CD14-positive monocyte (primary cell): ENCODE data around the gene WDR19. TPM values are rescaled to one million over a fixed set of nuclear protein-coding genes. Genes with fewer than 3 reads are reported as not detected.

Experiments used
- DNase-seq, 3 donors: peaks; one replicate each; pipeline ENCODE4 v3.0.0-alpha.2; 2011 to 2022
- H2AFZ ChIP-seq: 2 replicates; pipeline ENCODE4 v1.6.0; 2012; ENCODE audit warnings: mild to moderate bottlenecking, low read depth, low read length, inconsistent platforms; ENCODE audit not compliant: insufficient read depth, poor library complexity, severe bottlenecking
- H3K27ac ChIP-seq, 2 donors: 1 replicate in 1 of 2; 2 replicates in 1 of 2; pipeline ENCODE4 v1.5.1; 2012 to 2013; ENCODE audit warnings: low read length in 2 of 2, control low read depth in 1 of 2, inconsistent platforms in 1 of 2, low read depth in 1 of 2, mild to moderate bottlenecking in 1 of 2
- H3K27me3 ChIP-seq, 2 donors: one replicate each; pipeline versions ENCODE4 v1.6.0 to v1.6.1; 2011 to 2013; ENCODE audit warnings: low read length in 2 of 2; ENCODE audit not compliant: control insufficient read depth in 2 of 2, insufficient read depth in 2 of 2
- H3K36me3 ChIP-seq, 2 donors: replicated peaks in 1 of 2; 1 replicate in 1 of 2; 2 replicates in 1 of 2; pipeline versions ENCODE4 v1.5.1 to v1.6.1; 2012 to 2013; ENCODE audit warnings: low read length in 2 of 2, control low read depth in 1 of 2, inconsistent platforms in 1 of 2, mild to moderate bottlenecking in 1 of 2; ENCODE audit not compliant: insufficient read depth in 2 of 2, control insufficient read depth in 1 of 2
- H3K4me1 ChIP-seq, 2 donors: 1 replicate in 1 of 2; 2 replicates in 1 of 2; pipeline versions ENCODE4 v1.5.1 to v1.6.1; 2012 to 2013; ENCODE audit warnings: low read length in 2 of 2, control low read depth in 1 of 2, inconsistent platforms in 1 of 2, mild to moderate bottlenecking in 1 of 2, moderate library complexity in 1 of 2; ENCODE audit not compliant: insufficient read depth in 2 of 2, control insufficient read depth in 1 of 2
- H3K4me2 ChIP-seq: replicated peaks from 2 replicates; pipeline ENCODE3; 2012; ENCODE audit warnings: low read length, moderate library complexity, mild to moderate bottlenecking; ENCODE audit not compliant: poor library complexity, severe bottlenecking; ENCODE audit errors: extremely low read depth
- H3K4me3 ChIP-seq, 3 experiments: fragments of 200-600 bp in 1 of 3; sonication (generic) in 1 of 3; replicated peaks in 1 of 3; 1 replicate in 2 of 3; 2 replicates in 1 of 3; pipeline ENCODE4 v1.5.1; 2011 to 2013; ENCODE audit warnings: low read length in 3 of 3, mild to moderate bottlenecking in 3 of 3, control low read depth in 2 of 3, low read depth in 2 of 3, inconsistent platforms in 1 of 3, moderate library complexity in 1 of 3
- H3K79me2 ChIP-seq: 2 replicates; pipeline ENCODE4 v1.6.0; 2012; ENCODE audit warnings: mild to moderate bottlenecking, control low read depth, inconsistent platforms, low read length, moderate library complexity; ENCODE audit not compliant: insufficient read depth
- H3K9ac ChIP-seq: 2 replicates; pipeline ENCODE4 v1.6.0; 2017; ENCODE audit warnings: low read length, mild to moderate bottlenecking; ENCODE audit not compliant: insufficient read depth, poor library complexity, severe bottlenecking
- H3K9me3 ChIP-seq, 2 donors: replicated peaks in 1 of 2; 1 replicate in 1 of 2; 2 replicates in 1 of 2; pipeline versions ENCODE4 v1.5.1 to v1.6.1; 2012 to 2013; ENCODE audit warnings: low read length in 2 of 2, control low read depth in 1 of 2; ENCODE audit not compliant: control insufficient read depth in 1 of 2, insufficient read depth in 1 of 2
- H4K20me1 ChIP-seq: 2 replicates; pipeline ENCODE4 v1.6.0; 2012; ENCODE audit warnings: mild to moderate bottlenecking, low read length, control low read depth, moderate library complexity; ENCODE audit not compliant: insufficient read depth
- H3K27ac Mint-ChIP-seq, 7 donors: one replicate each; pipeline ENCODE4 v1.8.0; 2020; ENCODE audit warnings: mild to moderate bottlenecking in 7 of 7, mixed read lengths in 7 of 7, moderate library complexity in 6 of 7, inconsistent platforms in 2 of 7
- H3K27me3 Mint-ChIP-seq, 3 donors: one replicate each; pipeline ENCODE4 v1.8.0; 2021 to 2022; ENCODE audit warnings: low read depth in 3 of 3, mild to moderate bottlenecking in 3 of 3, mixed read lengths in 3 of 3, moderate library complexity in 3 of 3, inconsistent platforms in 1 of 3
- H3K36me3 Mint-ChIP-seq, 2 donors: one replicate each; pipeline ENCODE4 v1.8.0; 2020; ENCODE audit warnings: mixed read lengths in 2 of 2, inconsistent platforms in 1 of 2, mild to moderate bottlenecking in 1 of 2
- H3K4me1 Mint-ChIP-seq: one replicate; pipeline ENCODE4 v1.8.0; 2020; ENCODE audit warnings: mild to moderate bottlenecking, mixed read lengths
- H3K4me3 Mint-ChIP-seq, 2 donors: one replicate each; pipeline ENCODE4 v1.8.0; 2020; ENCODE audit warnings: mild to moderate bottlenecking in 2 of 2, mixed read lengths in 2 of 2, moderate library complexity in 1 of 2
- H3K9me3 Mint-ChIP-seq, 7 donors: one replicate each; pipeline ENCODE4 v1.8.0; 2020 to 2022; ENCODE audit warnings: mixed read lengths in 7 of 7, mild to moderate bottlenecking in 6 of 7, moderate library complexity in 6 of 7, inconsistent platforms in 2 of 7
- CTCF ChIP-seq: fragments of 200-600 bp; IDR thresholded peaks from one replicate; pipeline ENCODE4 v1.8.0; 2022; ENCODE audit warnings: antibody characterized with exemption, mild to moderate bottlenecking
- WGBS: methylation state at CpG from one replicate; pipeline ENCODE4 v1.1.5; 2013; ENCODE audit warnings: missing lambda C conversion rate; ENCODE audit not compliant: insufficient coverage; 5-methylcytosine and 5-hydroxymethylcytosine counted together
- intact Hi-C, 2 donors: fragments of 100-400 bp; cut with micrococcal nuclease; formaldehyde crosslinking; loops; one replicate each; pipeline versions ENCODE4 v1.15.0 to v1.15.1; 2023
- polyA plus RNA-seq, 3 donors: library from polyadenylated mRNA; depleted of rRNA in 1 of 3; unstranded in 2 of 3; stranded (reverse) in 1 of 3; fragments of 300-500 nt in 2 of 3; fragments of >200 nt in 1 of 3; fragmentation: Illumina TruSeq in 2 of 3; gene quantifications; 1 replicate in 2 of 3; 2 replicates in 1 of 3; pipeline ENCODE4 v1.2.3, GENCODE V29; 2012 to 2021

The WDR19 gene
- polyA plus RNA-seq, 3 donors: 1.7 to 11.4 (median 2.0) TPM

GRCh38 chr4:39312816-39313215 is 130.5 kb downstream of the WDR19 start:
- Mint-ChIP-seq H3K27me3 (no peaks in the 10 kb centered on the region), H3K9me3 (no peaks in the 10 kb centered on the region), H3K4me3 (no peak overlapping the region), H3K27ac (no peak overlapping the region), H3K4me1 (no peaks in the 10 kb centered on the region), H3K36me3 (peaks cover 60 to 65% of the 10 kb centered on the region in 2 donors)
- intact Hi-C loops: no loop called here
- no peak overlapping the region for H3K9ac ChIP-seq
- peaks cover 80 to 99% of the 10 kb centered on the region in 2 donors for H3K36me3 ChIP-seq
- WGBS: 68% methylated on average over 4 of the region's 4 CpGs
- TF ChIP-seq CTCF: no peak
- H3K4me1 ChIP-seq: no peaks in the 10 kb centered on the region
- no peaks in the 10 kb centered on the region for H3K9me3 ChIP-seq
- no peaks in the 10 kb centered on the region for H3K79me2 ChIP-seq
- H3K4me3 ChIP-seq: no peak overlapping the region
- H4K20me1 ChIP-seq: no peaks in the 10 kb centered on the region
- no peak overlapping the region for H3K4me2 ChIP-seq
- no peak overlapping the region for H3K27ac ChIP-seq
- no peak overlapping the region for H2AFZ ChIP-seq
- H3K27me3 ChIP-seq: no peaks in the 10 kb centered on the region
- DNase-seq: no peak

GRCh38 chr4:39319676-39320075 is 137.3 kb downstream of the WDR19 start:
- Mint-ChIP-seq H3K27me3 (no peaks in the 10 kb centered on the region), H3K4me1 (no peaks in the 10 kb centered on the region), H3K36me3 (peaks cover 47 to 59% of the 10 kb centered on the region in 2 donors), H3K9me3 (no peaks in the 10 kb centered on the region), H3K27ac (no peak overlapping the region), H3K4me3 (no peak overlapping the region)
- Histone ChIP-seq H3K36me3 (peaks cover 68 to 98% of the 10 kb centered on the region in 2 donors), H3K27ac (no peak overlapping the region), H3K4me2 (no peak overlapping the region), H3K9me3 (no peaks in the 10 kb centered on the region), H2AFZ (no peak overlapping the region), H3K79me2 (no peaks in the 10 kb centered on the region), H3K9ac (no peak overlapping the region), H3K4me1 (no peaks in the 10 kb centered on the region), H4K20me1 (no peaks in the 10 kb centered on the region), H3K27me3 (no peaks in the 10 kb centered on the region), H3K4me3 (no peak overlapping the region)
- no CpG with 5 or more reads among the region's 4 CpGs for WGBS
- DNase-seq: no peak
- no peak for TF ChIP-seq CTCF
- intact Hi-C loops: no loop called here
